IMR-90 (cell line): Measurements from ENCODE around the gene GRM4. TPM values are rescaled to one million over a fixed set of nuclear protein-coding genes. Genes with fewer than 3 reads are reported as not detected.

Experiments used
- ATAC-seq: fragments of 200-7000 bp; cut with Tn5 transposase; 2 replicates; pipeline ENCODE4 v1.9.1; 2020; ENCODE audit warnings: low read depth, mild to moderate bottlenecking, moderate library complexity
- BruUV-seq: library from RNA; stranded (reverse); fragments of 400-500 nt; replicated peaks from 2 replicates; lab custom pipeline; 2021; lab: Mats Ljungman, UMichigan
- CTCF ChIA-PET: fragments of 300-600 bp; formaldehyde crosslinking; extraction: SDS; loops from one replicate; lab custom pipeline; 2021; ENCODE audit warnings: antibody characterized with exemption; lab: Yijun Ruan, JAX
- POLR2A ChIA-PET: fragments of 300-600 bp; sonication (Branson Sonifier 250); formaldehyde crosslinking; loops from one replicate; lab custom pipeline; 2022; ENCODE audit warnings: antibody characterized with exemption; ENCODE audit not compliant: unreplicated experiment; lab: Charles Lee
- DNase-seq: peaks from one replicate; pipeline ENCODE4 v3.0.0; 2013
- H2AFZ ChIP-seq: replicated peaks from 2 replicates; pipeline ENCODE3; 2013; ENCODE audit warnings: low read length, mild to moderate bottlenecking; ENCODE audit not compliant: poor library complexity
- H2AK5ac ChIP-seq: 2 replicates; pipeline ENCODE4 v1.6.1; 2013; ENCODE audit warnings: low read depth, low read length, inconsistent platforms
- H2AK9ac ChIP-seq: replicated peaks from 2 replicates; pipeline ENCODE3; 2013; ENCODE audit warnings: mild to moderate bottlenecking, low read depth, low read length, moderate library complexity; ENCODE audit not compliant: poor library complexity
- H2BK120ac ChIP-seq: 2 replicates; pipeline ENCODE4 v1.6.1; 2013; ENCODE audit warnings: low read depth, low read length, inconsistent platforms
- H2BK15ac ChIP-seq: 3 replicates; pipeline ENCODE4 v1.6.1; 2013; ENCODE audit warnings: low read depth, low read length, inconsistent platforms
- H2BK20ac ChIP-seq: 2 replicates; pipeline ENCODE4 v1.6.1; 2013; ENCODE audit warnings: low read depth, mild to moderate bottlenecking, inconsistent platforms, low read length, moderate library complexity
- H2BK5ac ChIP-seq: 2 replicates; pipeline ENCODE4 v1.6.1; 2013; ENCODE audit warnings: mild to moderate bottlenecking, low read depth, low read length, inconsistent platforms; ENCODE audit not compliant: poor library complexity, severe bottlenecking
- H3K14ac ChIP-seq: replicated peaks from 2 replicates; pipeline ENCODE4 v1.6.1; 2013; ENCODE audit warnings: low read depth, low read length, inconsistent platforms
- H3K18ac ChIP-seq: 2 replicates; pipeline ENCODE4 v1.6.1; 2013; ENCODE audit warnings: low read depth, low read length, control low read depth
- H3K23ac ChIP-seq: 2 replicates; pipeline ENCODE4 v1.6.1; 2013; ENCODE audit warnings: low read depth, low read length, inconsistent platforms
- H3K27ac ChIP-seq: 2 replicates; pipeline ENCODE4 v1.5.1; 2013; ENCODE audit warnings: mild to moderate bottlenecking, control low read depth, low read length; ENCODE audit not compliant: insufficient read depth
- H3K27me3 ChIP-seq: 2 replicates; pipeline ENCODE4 v1.6.1; 2013; ENCODE audit warnings: low read length; ENCODE audit not compliant: control insufficient read depth, insufficient read depth
- H3K36me3 ChIP-seq: 2 replicates; pipeline ENCODE4 v1.6.1; 2013; ENCODE audit warnings: low read length, mixed read lengths; ENCODE audit not compliant: control insufficient read depth, insufficient read depth
- H3K4ac ChIP-seq: 2 replicates; pipeline ENCODE4 v1.6.1; 2013; ENCODE audit warnings: low read depth, low read length, inconsistent platforms
- H3K4me1 ChIP-seq: 2 replicates; pipeline ENCODE4 v1.6.1; 2013; ENCODE audit warnings: low read length, mixed read lengths; ENCODE audit not compliant: control insufficient read depth, insufficient read depth
- H3K4me2 ChIP-seq: 2 replicates; pipeline ENCODE4 v1.6.1; 2013; ENCODE audit warnings: low read depth, mild to moderate bottlenecking, control low read depth, low read length, moderate library complexity
- H3K4me3 ChIP-seq: 2 replicates; pipeline ENCODE4 v1.5.1; 2013; ENCODE audit warnings: low read depth, mild to moderate bottlenecking, control low read depth, low read length, moderate library complexity; ENCODE audit not compliant: insufficient read depth
- H3K56ac ChIP-seq: 2 replicates; pipeline ENCODE4 v1.6.1; 2013; ENCODE audit warnings: low read length, inconsistent platforms; ENCODE audit not compliant: insufficient read depth; ENCODE audit errors: extremely low read depth
- H3K79me1 ChIP-seq, 2 experiments: 2 replicates each; pipeline ENCODE4 v1.6.1; 2013; ENCODE audit warnings: low read length in 2 of 2, inconsistent platforms in 1 of 2, low read depth in 1 of 2
- H3K9ac ChIP-seq: 2 replicates; pipeline ENCODE4 v1.6.1; 2013; ENCODE audit warnings: low read depth, low read length, control low read depth
- H3K9me1 ChIP-seq: 2 replicates; pipeline ENCODE4 v1.6.1; 2013; ENCODE audit warnings: low read length, inconsistent platforms; ENCODE audit not compliant: insufficient read depth
- H3K9me3 ChIP-seq: 2 replicates; pipeline ENCODE4 v1.6.1; 2013; ENCODE audit warnings: low read length; ENCODE audit not compliant: control insufficient read depth, insufficient read depth
- H4K20me1 ChIP-seq: 2 replicates; pipeline ENCODE4 v1.6.1; 2013; ENCODE audit warnings: low read length, inconsistent platforms; ENCODE audit not compliant: insufficient read depth
- H4K5ac ChIP-seq: 2 replicates; pipeline ENCODE4 v1.6.1; 2013; ENCODE audit warnings: mild to moderate bottlenecking, low read depth, low read length, control low read depth
- H4K8ac ChIP-seq, 2 experiments: 2 replicates each; pipeline ENCODE4 v1.6.1; 2013; ENCODE audit warnings: low read depth in 2 of 2, low read length in 2 of 2, control low read depth in 1 of 2, inconsistent platforms in 1 of 2
- H4K91ac ChIP-seq: 2 replicates; pipeline ENCODE4 v1.6.1; 2013; ENCODE audit warnings: low read depth, low read length, inconsistent platforms; ENCODE audit not compliant: insufficient read depth
- BHLHE40 ChIP-seq: fragments of 150-350 bp; IDR thresholded peaks from 2 replicates; pipeline ENCODE4 v1.6.1; 2016; ENCODE audit warnings: mild to moderate bottlenecking, low read depth, low read length
- MAFK ChIP-seq: IDR thresholded peaks from 2 replicates; pipeline ENCODE4 v1.6.1; 2012; ENCODE audit warnings: low read depth, low read length, improper control_type of control experiment
- RFX5 ChIP-seq: IDR thresholded peaks from 2 replicates; pipeline ENCODE4 v1.8.0; 2012; ENCODE audit warnings: low read depth, mild to moderate bottlenecking, low read length, moderate library complexity
- WGBS, 2 experiments: methylation state at CpG; one replicate each; pipeline versions ENCODE4 v1.1.5 to v1.1.7; 2013; ENCODE audit warnings: missing lambda C conversion rate in 2 of 2; ENCODE audit not compliant: insufficient read length in 1 of 2; ENCODE audit errors: extremely low coverage in 2 of 2; 5-methylcytosine and 5-hydroxymethylcytosine counted together
- dilution Hi-C: fragments of 300-500 bp; cut with HindIII; formaldehyde crosslinking; loops from one replicate; pipeline ENCODE4 v1.14.3; 2018; ENCODE audit warnings: low sequenced_read_pairs; ENCODE audit not compliant: unreplicated experiment
- in situ Hi-C: fragments of 300-500 bp; cut with MboI; formaldehyde crosslinking; loops from 3 replicates; pipeline ENCODE4 v1.14.3; 2019; ENCODE audit warnings: low sequenced_read_pairs, inconsistent platforms, mixed read lengths
- intact Hi-C: fragments of 100-400 bp; cut with micrococcal nuclease; formaldehyde crosslinking; loops from 2 replicates; pipeline ENCODE4 v1.10.0; 2022
- polyA plus RNA-seq, 3 experiments: library from polyadenylated mRNA; depleted of rRNA; stranded (reverse); fragments of >200 nt; gene quantifications; 2 replicates each; pipeline ENCODE4 v1.2.3, GENCODE V29; 2012; ENCODE audit warnings: low replicate concordance in 1 of 3
- total RNA-seq: library from RNA; depleted of rRNA; stranded (reverse); fragments of >200 nt; gene quantifications from 2 replicates; pipeline ENCODE4 v1.2.3, GENCODE V29; 2012
- TF ChIP-seq, protein P1 (sequence below): fragments of 150-350 bp; IDR thresholded peaks from 2 replicates; pipeline ENCODE4 v1.6.1; 2016; ENCODE audit warnings: low read depth, mild to moderate bottlenecking, low read length, moderate library complexity, borderline replicate concordance

Gene GRM4
- total and polyA plus RNA-seq, 2 of the 4 experiments (the other 2 are of a cell fraction): 0.02 TPM; not detected in 1

DNA sequence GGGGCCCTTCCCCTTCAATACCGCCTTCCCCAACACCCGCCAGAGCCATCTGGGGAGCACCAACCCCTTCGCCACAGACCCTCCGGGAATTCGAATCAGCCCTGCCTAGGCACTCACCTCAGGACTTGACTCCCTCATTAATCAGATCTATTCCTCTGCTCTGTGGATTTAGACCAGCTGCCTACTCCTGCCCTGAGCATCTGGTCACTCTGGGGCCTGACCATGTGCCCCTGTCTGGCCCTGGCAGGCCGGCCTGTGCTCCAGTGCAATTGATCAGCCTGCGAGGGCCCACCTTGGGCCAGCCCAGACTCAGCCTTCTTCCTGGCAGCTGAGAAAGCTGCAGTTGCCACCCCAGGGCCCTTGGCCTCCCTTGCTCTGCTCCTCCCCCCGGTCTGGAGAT, 46.0 kb downstream of the GRM4 start:
- 65% methylated on average over 8 of the region's 8 CpGs; no CpG with 5 or more reads in 1 of the 2 experiments for WGBS, 2 experiments
- Histone ChIP-seq H3K18ac (no peak overlapping the region), H2AFZ (no peak overlapping the region), H3K14ac (no peak overlapping the region), H3K23ac (no peak overlapping the region), H2BK20ac (no peak overlapping the region), H2BK120ac (no peak overlapping the region), H3K79me1 (no peaks in the 10 kb centered on the region), H2AK5ac (no peak overlapping the region), H3K4me3 (no peak overlapping the region), H3K4me2 (no peak overlapping the region), H3K4me1 (no peaks in the 10 kb centered on the region), H3K4ac (no peak overlapping the region), H3K27ac (no peak overlapping the region), H4K20me1 (no peaks in the 10 kb centered on the region), H3K36me3 (no peaks in the 10 kb centered on the region), H2BK5ac (no peak overlapping the region), H3K9me1 (no peaks in the 10 kb centered on the region), H3K27me3 (peaks cover 72% of the 10 kb centered on the region), H2BK15ac (no peak overlapping the region), H3K9me3 (no peaks in the 10 kb centered on the region), H3K9ac (no peak overlapping the region), H3K56ac (no peak overlapping the region), H4K91ac (no peak overlapping the region), H4K8ac (no peak overlapping the region), H4K5ac (no peak overlapping the region), H2AK9ac (no peak overlapping the region)
- ChIA-PET CTCF (no interaction called here), POLR2A (no interaction called here)
- TF ChIP-seq RFX5 (no peak), BHLHE40 (no peak), MAFK (no peak)
- TF ChIP-seq, protein P1, sequence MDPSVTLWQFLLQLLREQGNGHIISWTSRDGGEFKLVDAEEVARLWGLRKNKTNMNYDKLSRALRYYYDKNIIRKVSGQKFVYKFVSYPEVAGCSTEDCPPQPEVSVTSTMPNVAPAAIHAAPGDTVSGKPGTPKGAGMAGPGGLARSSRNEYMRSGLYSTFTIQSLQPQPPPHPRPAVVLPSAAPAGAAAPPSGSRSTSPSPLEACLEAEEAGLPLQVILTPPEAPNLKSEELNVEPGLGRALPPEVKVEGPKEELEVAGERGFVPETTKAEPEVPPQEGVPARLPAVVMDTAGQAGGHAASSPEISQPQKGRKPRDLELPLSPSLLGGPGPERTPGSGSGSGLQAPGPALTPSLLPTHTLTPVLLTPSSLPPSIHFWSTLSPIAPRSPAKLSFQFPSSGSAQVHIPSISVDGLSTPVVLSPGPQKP: no peak
- BruUV-seq: no TSS peak
- no peak for DNase-seq
- dilution Hi-C loops (no loop called here), in situ Hi-C loops (no loop called here), intact Hi-C loops (no loop called here)
- no peak for ATAC-seq
